ENCODE results near the gene POU2AF2. TPM values are rescaled to one million over a fixed set of nuclear protein-coding genes. Genes with fewer than 3 reads are reported as not detected.

POU2AF2 gene
- total and polyA plus RNA-seq, 4 donors = not detected

GRCh38 chr11:111253131-111253530 is 7.6 kb downstream of the POU2AF2 start:
- no peak for DNase-seq (ENCODE audit: low spot score)
- Histone ChIP-seq H3K36me3 (ENCODE audit: control insufficient read depth in 4 of 4, insufficient read depth in 3 of 4, low read depth in 1 of 4, low read length in 3 of 4) (no peaks in the 10 kb centered on the region), H3K4me3 (ENCODE audit: low read depth in 1 of 3, low read length in 3 of 3) (no peak overlapping the region), H3K9ac (ENCODE audit: low read depth in 1 of 2, low read length in 2 of 2) (no peak overlapping the region), H3K27ac (ENCODE audit: low read depth in 1 of 2, low read length in 2 of 2) (no peak overlapping the region), H3K9me3 (ENCODE audit: control insufficient read depth in 4 of 4, low read length in 3 of 4) (no peaks in the 10 kb centered on the region), H3K4me1 (ENCODE audit: control insufficient read depth in 4 of 4, insufficient read depth in 4 of 4, low read length in 3 of 4) (no peaks in the 10 kb centered on the region), H3K27me3 (ENCODE audit: control insufficient read depth in 4 of 4, insufficient read depth in 4 of 4, low read length in 3 of 4) (peaks cover 0 to 5% (median 0%) of the 10 kb centered on the region in 4 donors)
- 90% methylated on average over 1 of the region's 1 CpG for WGBS
- no peak for TF ChIP-seq RXRA (IDR thresholded peaks at IDR 0.05)
- TF ChIP-seq YY1 (IDR thresholded peaks at IDR 0.05) = no peak
- no peak for TF ChIP-seq EGR1 (IDR thresholded peaks at IDR 0.05; ENCODE audit: low read depth in 2 of 2)
- no peak for TF ChIP-seq HNF4G (IDR thresholded peaks at IDR 0.05)
- TF ChIP-seq HNF4A (conservative IDR thresholded peaks at IDR 0.05) = no peak
- TF ChIP-seq GABPA (IDR thresholded peaks at IDR 0.05 in 1 of 2, conservative IDR thresholded peaks at IDR 0.05 in 1 of 2) = no peak
- TF ChIP-seq MAX (IDR thresholded peaks at IDR 0.05) = no peak
- TF ChIP-seq ZBTB33 (IDR thresholded peaks at IDR 0.05) = no peak
- no peak for TF ChIP-seq RAD21 (IDR thresholded peaks at IDR 0.05)
- no peak for TF ChIP-seq SP1 (IDR thresholded peaks at IDR 0.05)
- no peak for TF ChIP-seq CTCF (IDR thresholded peaks at IDR 0.05; ENCODE audit: low read depth, low read length, missing input control)
- TF ChIP-seq TAF1 (conservative IDR thresholded peaks at IDR 0.05) = no peak
- no peak for TF ChIP-seq FOXA2 (IDR thresholded peaks at IDR 0.05)
- TF ChIP-seq, protein P1, sequence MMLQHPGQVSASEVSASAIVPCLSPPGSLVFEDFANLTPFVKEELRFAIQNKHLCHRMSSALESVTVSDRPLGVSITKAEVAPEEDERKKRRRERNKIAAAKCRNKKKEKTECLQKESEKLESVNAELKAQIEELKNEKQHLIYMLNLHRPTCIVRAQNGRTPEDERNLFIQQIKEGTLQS (IDR thresholded peaks at IDR 0.05) = no peak

DNA sequence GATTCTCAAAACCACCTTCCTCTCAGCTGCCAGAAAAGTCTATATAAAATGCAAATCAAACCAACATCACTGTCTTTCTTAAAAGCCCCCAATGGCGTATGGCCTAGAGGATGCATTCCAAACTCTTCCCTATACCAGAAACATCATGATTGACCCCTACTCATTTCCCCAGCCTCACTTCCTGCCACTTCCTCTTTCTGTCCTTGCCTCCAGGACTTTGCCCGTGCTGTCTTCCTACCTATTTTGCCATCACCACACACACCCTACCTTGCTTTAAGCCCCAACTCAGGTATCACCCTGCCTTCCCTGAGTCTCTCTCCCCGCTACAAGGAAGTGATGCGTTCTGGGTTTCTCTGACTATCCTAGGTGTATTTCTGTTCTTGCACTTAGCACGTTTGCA is 8.1 kb downstream of the POU2AF2 start:
- TF ChIP-seq MAX (IDR thresholded peaks at IDR 0.05) (no peak), JUND (IDR thresholded peaks at IDR 0.05) (no peak), RAD21 (IDR thresholded peaks at IDR 0.05) (no peak), GABPA (IDR thresholded peaks at IDR 0.05 in 1 of 2, conservative IDR thresholded peaks at IDR 0.05 in 1 of 2) (no peak)

More for the DNA sequence above, 8.1 kb downstream of the POU2AF2 start:
- no peak for DNase-seq (ENCODE audit: low spot score)
- no peaks in the 10 kb centered on the region for H3K4me1 ChIP-seq (ENCODE audit: control insufficient read depth in 4 of 4, insufficient read depth in 4 of 4, low read length in 3 of 4)
- H3K27ac ChIP-seq (ENCODE audit: low read depth in 1 of 2, low read length in 2 of 2) = no peak overlapping the region
- peaks cover 0 to 5% (median 0%) of the 10 kb centered on the region in 4 donors for H3K27me3 ChIP-seq (ENCODE audit: control insufficient read depth in 4 of 4, insufficient read depth in 4 of 4, low read length in 3 of 4)
- H3K9ac ChIP-seq (ENCODE audit: low read depth in 1 of 2, low read length in 2 of 2) = no peak overlapping the region
- H3K36me3 ChIP-seq (ENCODE audit: control insufficient read depth in 4 of 4, insufficient read depth in 3 of 4, low read depth in 1 of 4, low read length in 3 of 4) = no peaks in the 10 kb centered on the region
- H3K4me3 ChIP-seq (ENCODE audit: low read depth in 1 of 3, low read length in 3 of 3) = no peak overlapping the region
- H3K9me3 ChIP-seq (ENCODE audit: control insufficient read depth in 4 of 4, low read length in 3 of 4) = no peaks in the 10 kb centered on the region
- 75% methylated on average over 5 of the region's 5 CpGs for WGBS
